Measurements from ENCODE around the gene KRTAP12-3. TPM values are rescaled to one million over a fixed set of nuclear protein-coding genes. Genes with fewer than 3 reads are reported as not detected.

Gene KRTAP12-3

Small RNA genes lying within 50 kb of the gene (small RNA-seq; reads per million reads assigned to genes)
- gene KRTAP12-6P (ENCODE audit: insufficient read depth), result not detected
